ENCODE data around the gene KIAA1614. TPM values are rescaled to one million over a fixed set of nuclear protein-coding genes. Genes with fewer than 3 reads are reported as not detected.

Gene KIAA1614
- total and polyA plus RNA-seq, 4 donors = 2.1 to 6.4 (median 4.5) TPM

- no peak overlapping the region for H3K4me3 ChIP-seq
- no peak for ATAC-seq (ENCODE audit: insufficient read depth, low FRiP score)
- no peak for DNase-seq
- TF ChIP-seq CTCF (IDR thresholded peaks at IDR 0.05; ENCODE audit: control extremely low read depth, extremely low read depth) = no peak
- H3K36me3 ChIP-seq (ENCODE audit: control insufficient read depth in 4 of 4, insufficient read depth in 4 of 4, low read length in 4 of 4) = peaks cover 0 to 17% (median 10%) of the 10 kb centered on the region in 4 donors
- H3K27me3 ChIP-seq (ENCODE audit: control insufficient read depth in 3 of 3, insufficient read depth in 3 of 3, low read length in 2 of 3) = no peaks in the 10 kb centered on the region
- H3K27ac ChIP-seq (ENCODE audit: low read depth in 1 of 2, low read length in 1 of 2) = no peak overlapping the region
- no peak overlapping the region for H3K9ac ChIP-seq (ENCODE audit: insufficient read depth in 1 of 2, low read length in 2 of 2)
- peaks cover 0 to 2% (median 0%) of the 10 kb centered on the region in 4 donors for H3K9me3 ChIP-seq (ENCODE audit: control insufficient read depth in 4 of 4, insufficient read depth in 3 of 4, low read length in 3 of 4)
- WGBS, 2 donors = 66 to 70% methylated on average over 5 of the region's 5 CpGs
- H3K4me1 ChIP-seq (ENCODE audit: control insufficient read depth in 5 of 5, insufficient read depth in 5 of 5, low read length in 5 of 5) = peaks cover 2 to 28% (median 10%) of the 10 kb centered on the region in 5 donors
Measured at GRCh38 chr1:180951836-180952656, 39.3 kb downstream of the KIAA1614 start.

- no peaks in the 10 kb centered on the region for H3K9me3 ChIP-seq (ENCODE audit: control insufficient read depth in 4 of 4, insufficient read depth in 3 of 4, low read length in 3 of 4)
- H3K4me1 ChIP-seq (ENCODE audit: control insufficient read depth in 5 of 5, insufficient read depth in 5 of 5, low read length in 5 of 5) = peaks cover 2 to 28% (median 10%) of the 10 kb centered on the region in 5 donors
- TF ChIP-seq CTCF (IDR thresholded peaks at IDR 0.05; ENCODE audit: control extremely low read depth, extremely low read depth) = no peak
- WGBS, 2 donors = 91 to 95% methylated on average over 6 of the region's 6 CpGs
- no peak overlapping the region for H3K27ac ChIP-seq (ENCODE audit: low read depth in 1 of 2, low read length in 1 of 2)
- ATAC-seq (ENCODE audit: insufficient read depth, low FRiP score) (no peak), DNase-seq (no peak)
- no peak overlapping the region for H3K4me3 ChIP-seq
- no peaks in the 10 kb centered on the region for H3K27me3 ChIP-seq (ENCODE audit: control insufficient read depth in 3 of 3, insufficient read depth in 3 of 3, low read length in 2 of 3)
- H3K9ac ChIP-seq (ENCODE audit: insufficient read depth in 1 of 2, low read length in 2 of 2) = no peak overlapping the region
- H3K36me3 ChIP-seq (ENCODE audit: control insufficient read depth in 4 of 4, insufficient read depth in 4 of 4, low read length in 4 of 4) = peaks cover 0 to 12% (median 9%) of the 10 kb centered on the region in 4 donors
Measured at GRCh38 chr1:180952657-180953013, 39.9 kb downstream of the KIAA1614 start.

GRCh38 chr1:180953291-180954004 is 40.8 kb downstream of the KIAA1614 start:
- no peak for TF ChIP-seq CTCF (IDR thresholded peaks at IDR 0.05; ENCODE audit: control extremely low read depth, extremely low read depth)
- Histone ChIP-seq H3K9me3 (ENCODE audit: control insufficient read depth in 4 of 4, insufficient read depth in 3 of 4, low read length in 3 of 4) (no peaks in the 10 kb centered on the region), H3K36me3 (ENCODE audit: control insufficient read depth in 4 of 4, insufficient read depth in 4 of 4, low read length in 4 of 4) (peaks cover 0 to 8% (median 7%) of the 10 kb centered on the region in 4 donors), H3K9ac (ENCODE audit: insufficient read depth in 1 of 2, low read length in 2 of 2) (no peak overlapping the region), H3K27ac (ENCODE audit: low read depth in 1 of 2, low read length in 1 of 2) (no peak overlapping the region), H3K4me1 (ENCODE audit: control insufficient read depth in 5 of 5, insufficient read depth in 5 of 5, low read length in 5 of 5) (peaks cover 2 to 21% (median 10%) of the 10 kb centered on the region in 5 donors), H3K4me3 (peak overlapping the region; percentile 61), H3K27me3 (ENCODE audit: control insufficient read depth in 3 of 3, insufficient read depth in 3 of 3, low read length in 2 of 3) (no peaks in the 10 kb centered on the region)
- WGBS, 2 donors = 22 to 25% methylated on average over 37 to 41 of the region's 41 CpGs
- DNase-seq = peak in 1 of 3 donors; percentile 45
- peak; percentile 15 for ATAC-seq (ENCODE audit: insufficient read depth, low FRiP score)
